Neural cell (in vitro differentiated cells): ENCODE results near the gene RPS4Y1. TPM values are rescaled to one million over a fixed set of nuclear protein-coding genes. Genes with fewer than 3 reads are reported as not detected.

Experiments used
- H2AFZ ChIP-seq: fragments of 200-600, 300-800 bp; sonication (generic), shearing (Covaris generic); 2 replicates; pipeline ENCODE4 v1.6.0; 2014; ENCODE audit warnings: low read depth, mild to moderate bottlenecking, antibody characterized with exemption, low read length, moderate library complexity
- H3F3A ChIP-seq: fragments of 200-600 bp; shearing (Covaris generic); 2 replicates; pipeline ENCODE4 v1.6.1; 2016; ENCODE audit warnings: mild to moderate bottlenecking, moderate library complexity, mixed read lengths, antibody characterized with exemption, low read length; ENCODE audit not compliant: insufficient read depth, poor library complexity, severe bottlenecking
- H3K27ac ChIP-seq: fragments of 200-600, 300-800 bp; sonication (generic), shearing (Covaris generic); 2 replicates; pipeline ENCODE4 v1.5.1; 2014; ENCODE audit warnings: mild to moderate bottlenecking, low read length, moderate library complexity
- H3K27me3 ChIP-seq: fragments of 300-800, 200-600 bp; sonication (generic), shearing (Covaris generic); 2 replicates; pipeline ENCODE4 v1.6.0; 2014; ENCODE audit warnings: mild to moderate bottlenecking, low read depth, low read length, moderate library complexity; ENCODE audit not compliant: insufficient read depth
- H3K36me3 ChIP-seq: fragments of 300-800, 200-600 bp; sonication (generic), shearing (Covaris generic); 2 replicates; pipeline ENCODE4 v1.5.1; 2014; ENCODE audit warnings: mild to moderate bottlenecking, antibody characterized with exemption, low read length, moderate library complexity; ENCODE audit not compliant: insufficient read depth
- H3K4me2 ChIP-seq: fragments of 300-800, 200-600 bp; sonication (generic), shearing (Covaris generic); 2 replicates; pipeline ENCODE4 v1.6.0; 2014; ENCODE audit warnings: mild to moderate bottlenecking, low read length
- H3K4me3 ChIP-seq: fragments of 300-800, 200-600 bp; sonication (generic), shearing (Covaris generic); 2 replicates; pipeline ENCODE4 v1.5.1; 2014; ENCODE audit warnings: mild to moderate bottlenecking, low read length, moderate library complexity
- H3K79me2 ChIP-seq: fragments of 200-600 bp; shearing (Covaris generic); replicated peaks from 2 replicates; pipeline ENCODE4 v1.6.0; 2014; ENCODE audit warnings: mild to moderate bottlenecking, low read length, moderate library complexity; ENCODE audit not compliant: insufficient read depth
- H3K9ac ChIP-seq: fragments of 300-800, 200-600 bp; sonication (generic), shearing (Covaris generic); 2 replicates; pipeline ENCODE4 v1.6.1; 2016; ENCODE audit warnings: mild to moderate bottlenecking, low read length, mixed read lengths
- H3K9me2 ChIP-seq: fragments of 200-600 bp; shearing (Covaris generic); 2 replicates; pipeline ENCODE4 v1.6.1; 2016; ENCODE audit warnings: mild to moderate bottlenecking, low read length, mixed read lengths; ENCODE audit not compliant: insufficient read depth
- H3K9me3 ChIP-seq: fragments of 200-600, 300-800 bp; sonication (generic), shearing (Covaris generic); 2 replicates; pipeline ENCODE4 v1.6.1; 2016; ENCODE audit warnings: mild to moderate bottlenecking, mixed run types, low read length, moderate library complexity, mixed read lengths
- H4K20me1 ChIP-seq: fragments of 200-600 bp; shearing (Covaris generic); 2 replicates; pipeline ENCODE4 v1.6.1; 2016; ENCODE audit warnings: mild to moderate bottlenecking, mixed run types; ENCODE audit not compliant: insufficient read depth
- EP300 ChIP-seq: fragments of 450-650 bp; conservative IDR thresholded peaks from 2 replicates; pipeline ENCODE4 v1.6.1; 2014; ENCODE audit warnings: antibody characterized with exemption, mild to moderate bottlenecking, moderate library complexity; ENCODE audit not compliant: poor library complexity, severe bottlenecking
- EZH2 ChIP-seq: fragments of 200-600, 300-800 bp; shearing (Covaris generic), sonication (generic); IDR thresholded peaks from 2 replicates; pipeline ENCODE4 v1.6.1; 2014; ENCODE audit warnings: antibody characterized with exemption, low read length, borderline replicate concordance, mild to moderate bottlenecking; ENCODE audit not compliant: insufficient read depth, poor library complexity, severe bottlenecking
- MXI1 ChIP-seq: fragments of 450-650 bp; conservative IDR thresholded peaks from 2 replicates; pipeline ENCODE4 v1.6.1; 2014; ENCODE audit warnings: antibody characterized with exemption, mild to moderate bottlenecking; ENCODE audit not compliant: poor library complexity, severe bottlenecking
- POLR2AphosphoS5 ChIP-seq: IDR thresholded peaks from 2 replicates; pipeline ENCODE4 v1.6.1; 2012
- RAD21 ChIP-seq: fragments of 450-650 bp; conservative IDR thresholded peaks from 2 replicates; pipeline ENCODE4 v1.6.1; 2014; ENCODE audit warnings: antibody characterized with exemption, mild to moderate bottlenecking, moderate library complexity
- SMC3 ChIP-seq: fragments of 450-650 bp; conservative IDR thresholded peaks from 2 replicates; pipeline ENCODE4 v1.6.1; 2014; ENCODE audit warnings: antibody characterized with exemption, mild to moderate bottlenecking, moderate library complexity; ENCODE audit not compliant: poor library complexity
- TAF1 ChIP-seq: IDR thresholded peaks from 2 replicates; pipeline ENCODE4 v1.6.1; 2012; ENCODE audit warnings: low read depth
- polyA plus RNA-seq: library from polyadenylated mRNA; depleted of rRNA; stranded (reverse); fragments of >200 nt; gene quantifications from 2 replicates; pipeline ENCODE4 v1.2.3, GENCODE V29; 2014
- TF ChIP-seq, protein P1 (sequence below): IDR thresholded peaks from 2 replicates; pipeline ENCODE4 v1.6.1; 2012; ENCODE audit warnings: borderline replicate concordance
- TF ChIP-seq, protein P2 (sequence below): fragments of 450-650 bp; IDR thresholded peaks from 2 replicates; pipeline ENCODE4 v1.5.1; 2014; ENCODE audit warnings: antibody characterized with exemption, mild to moderate bottlenecking, moderate library complexity; ENCODE audit not compliant: poor library complexity, severe bottlenecking

The RPS4Y1 gene
- polyA plus RNA-seq, 1 donor from 2014 or later: 224 TPM

DNA sequence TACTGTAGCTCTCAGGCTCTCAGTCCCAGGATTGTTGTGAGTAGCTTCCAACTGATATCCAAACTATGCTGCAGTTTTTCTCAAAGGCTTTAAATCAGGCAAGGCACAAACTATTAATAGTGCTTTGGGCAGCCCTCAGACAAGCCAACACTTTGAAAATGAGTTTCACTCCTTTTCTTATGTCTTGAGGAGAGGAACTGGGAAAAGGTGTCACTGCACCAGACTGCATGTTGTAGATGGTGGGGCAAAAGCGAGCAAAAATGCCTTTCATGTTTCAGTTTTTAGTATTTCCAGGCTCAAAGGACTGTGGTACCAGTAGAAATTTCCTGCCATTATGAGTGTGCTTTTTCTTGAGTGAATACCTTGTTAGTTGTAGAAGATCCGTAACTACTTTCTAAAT lies 54.6 kb downstream of the RPS4Y1 start:
- Histone ChIP-seq H3K4me2 (no peak overlapping the region), H2AFZ (no peak overlapping the region), H3K27ac (no peak overlapping the region), H4K20me1 (no peaks in the 10 kb centered on the region), H3K4me3 (no peak overlapping the region), H3K36me3 (no peaks in the 10 kb centered on the region), H3K9ac (no peak overlapping the region), H3K9me2 (no peaks in the 10 kb centered on the region), H3K79me2 (no peaks in the 10 kb centered on the region), H3K9me3 (no peaks in the 10 kb centered on the region), H3K27me3 (no peaks in the 10 kb centered on the region), H3F3A (no peaks in the 10 kb centered on the region)
- TF ChIP-seq MXI1: no peak
- no peak for TF ChIP-seq POLR2AphosphoS5
- TF ChIP-seq EZH2: no peak
- TF ChIP-seq TAF1: no peak
- no peak for TF ChIP-seq RAD21
- no peak for TF ChIP-seq EP300
- TF ChIP-seq, protein P1, sequence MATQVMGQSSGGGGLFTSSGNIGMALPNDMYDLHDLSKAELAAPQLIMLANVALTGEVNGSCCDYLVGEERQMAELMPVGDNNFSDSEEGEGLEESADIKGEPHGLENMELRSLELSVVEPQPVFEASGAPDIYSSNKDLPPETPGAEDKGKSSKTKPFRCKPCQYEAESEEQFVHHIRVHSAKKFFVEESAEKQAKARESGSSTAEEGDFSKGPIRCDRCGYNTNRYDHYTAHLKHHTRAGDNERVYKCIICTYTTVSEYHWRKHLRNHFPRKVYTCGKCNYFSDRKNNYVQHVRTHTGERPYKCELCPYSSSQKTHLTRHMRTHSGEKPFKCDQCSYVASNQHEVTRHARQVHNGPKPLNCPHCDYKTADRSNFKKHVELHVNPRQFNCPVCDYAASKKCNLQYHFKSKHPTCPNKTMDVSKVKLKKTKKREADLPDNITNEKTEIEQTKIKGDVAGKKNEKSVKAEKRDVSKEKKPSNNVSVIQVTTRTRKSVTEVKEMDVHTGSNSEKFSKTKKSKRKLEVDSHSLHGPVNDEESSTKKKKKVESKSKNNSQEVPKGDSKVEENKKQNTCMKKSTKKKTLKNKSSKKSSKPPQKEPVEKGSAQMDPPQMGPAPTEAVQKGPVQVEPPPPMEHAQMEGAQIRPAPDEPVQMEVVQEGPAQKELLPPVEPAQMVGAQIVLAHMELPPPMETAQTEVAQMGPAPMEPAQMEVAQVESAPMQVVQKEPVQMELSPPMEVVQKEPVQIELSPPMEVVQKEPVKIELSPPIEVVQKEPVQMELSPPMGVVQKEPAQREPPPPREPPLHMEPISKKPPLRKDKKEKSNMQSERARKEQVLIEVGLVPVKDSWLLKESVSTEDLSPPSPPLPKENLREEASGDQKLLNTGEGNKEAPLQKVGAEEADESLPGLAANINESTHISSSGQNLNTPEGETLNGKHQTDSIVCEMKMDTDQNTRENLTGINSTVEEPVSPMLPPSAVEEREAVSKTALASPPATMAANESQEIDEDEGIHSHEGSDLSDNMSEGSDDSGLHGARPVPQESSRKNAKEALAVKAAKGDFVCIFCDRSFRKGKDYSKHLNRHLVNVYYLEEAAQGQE: no peak
- TF ChIP-seq, protein P2, sequence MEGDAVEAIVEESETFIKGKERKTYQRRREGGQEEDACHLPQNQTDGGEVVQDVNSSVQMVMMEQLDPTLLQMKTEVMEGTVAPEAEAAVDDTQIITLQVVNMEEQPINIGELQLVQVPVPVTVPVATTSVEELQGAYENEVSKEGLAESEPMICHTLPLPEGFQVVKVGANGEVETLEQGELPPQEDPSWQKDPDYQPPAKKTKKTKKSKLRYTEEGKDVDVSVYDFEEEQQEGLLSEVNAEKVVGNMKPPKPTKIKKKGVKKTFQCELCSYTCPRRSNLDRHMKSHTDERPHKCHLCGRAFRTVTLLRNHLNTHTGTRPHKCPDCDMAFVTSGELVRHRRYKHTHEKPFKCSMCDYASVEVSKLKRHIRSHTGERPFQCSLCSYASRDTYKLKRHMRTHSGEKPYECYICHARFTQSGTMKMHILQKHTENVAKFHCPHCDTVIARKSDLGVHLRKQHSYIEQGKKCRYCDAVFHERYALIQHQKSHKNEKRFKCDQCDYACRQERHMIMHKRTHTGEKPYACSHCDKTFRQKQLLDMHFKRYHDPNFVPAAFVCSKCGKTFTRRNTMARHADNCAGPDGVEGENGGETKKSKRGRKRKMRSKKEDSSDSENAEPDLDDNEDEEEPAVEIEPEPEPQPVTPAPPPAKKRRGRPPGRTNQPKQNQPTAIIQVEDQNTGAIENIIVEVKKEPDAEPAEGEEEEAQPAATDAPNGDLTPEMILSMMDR: no peak
- TF ChIP-seq SMC3: no peak

DNA sequence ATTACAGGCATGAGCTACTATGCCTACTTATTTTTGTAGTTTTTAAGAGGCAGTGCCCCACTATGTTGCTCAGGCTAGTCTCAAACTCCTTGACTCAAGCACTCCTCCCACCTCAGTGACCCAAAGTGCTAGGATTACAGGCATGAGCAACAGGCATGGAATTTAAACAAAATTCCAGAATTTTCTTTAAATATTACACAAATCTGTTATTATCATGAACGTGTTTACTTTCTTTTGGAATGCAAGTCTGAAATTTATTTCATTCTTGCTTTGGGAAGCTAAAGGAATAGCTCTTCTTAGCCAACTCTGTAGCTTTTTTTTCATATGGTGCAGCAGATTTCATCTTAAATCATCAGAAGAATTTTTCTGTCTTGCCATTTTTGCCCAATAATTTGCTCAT lies 66.0 kb downstream of the RPS4Y1 start:
- Histone ChIP-seq H3K27ac (no peak overlapping the region), H3K9me3 (no peaks in the 10 kb centered on the region), H3K9me2 (no peaks in the 10 kb centered on the region), H3K4me2 (no peak overlapping the region), H3F3A (no peaks in the 10 kb centered on the region), H4K20me1 (no peaks in the 10 kb centered on the region), H2AFZ (no peak overlapping the region), H3K27me3 (no peaks in the 10 kb centered on the region), H3K4me3 (no peak overlapping the region), H3K79me2 (no peaks in the 10 kb centered on the region), H3K36me3 (no peaks in the 10 kb centered on the region), H3K9ac (no peak overlapping the region)
- TF ChIP-seq EP300: no peak
- no peak for TF ChIP-seq MXI1
- no peak for TF ChIP-seq RAD21
- TF ChIP-seq, protein P2: no peak
- TF ChIP-seq EZH2: no peak
- TF ChIP-seq POLR2AphosphoS5: no peak
- no peak for TF ChIP-seq SMC3
- TF ChIP-seq, protein P1: no peak
- TF ChIP-seq TAF1: no peak
